Measurements from ENCODE around the gene CIB4. TPM values are rescaled to one million over a fixed set of nuclear protein-coding genes. Genes with fewer than 3 reads are reported as not detected.

CIB4 gene
- total RNA-seq, 4 donors from 2014 or later = not detected

GRCh38 chr2:26633993-26634595, 7.1 kb downstream of the CIB4 start:
- Histone ChIP-seq H3K27me3 (no peaks in the 10 kb centered on the region), H3K9me3 (no peaks in the 10 kb centered on the region), H3K4me3 (no peak overlapping the region), H3K27ac (no peak overlapping the region), H3K4me1 (no peaks in the 10 kb centered on the region), H3K36me3 (no peaks in the 10 kb centered on the region)
- WGBS, 2 donors (ENCODE audit: low coverage in 1 of 2) = 79% methylated on average over 7 of the region's 7 CpGs; no CpG with 5 or more reads in 1 of the 2 donors
- DNase-seq = no peak
- in situ Hi-C loops (cut with MboI; ENCODE audit: low pct_ligation_motif_present in 1 of 4, low pct_unique_long_range_greater_than_20kb in 1 of 4, low sequenced_read_pairs in 3 of 4) = no loop called here
- TF ChIP-seq EP300 (IDR thresholded peaks at IDR 0.05; ENCODE audit: low read depth) = no peak
- TF ChIP-seq POLR2AphosphoS5 (IDR thresholded peaks at IDR 0.05) = no peak
- no peak for TF ChIP-seq POLR2A (IDR thresholded peaks at IDR 0.05)
- TF ChIP-seq CTCF (IDR thresholded peaks at IDR 0.05) = no peak
- intact Hi-C loops (cut with DNase I; ENCODE audit: low total_unique reads) = no loop called here

- in situ Hi-C loops (cut with MboI; ENCODE audit: low pct_ligation_motif_present in 1 of 4, low pct_unique_long_range_greater_than_20kb in 1 of 4, low sequenced_read_pairs in 3 of 4) (no loop called here), intact Hi-C loops (cut with DNase I; ENCODE audit: low total_unique reads) (no loop called here)
- DNase-seq = no peak
- Histone ChIP-seq H3K27me3 (no peaks in the 10 kb centered on the region), H3K4me3 (no peak overlapping the region), H3K36me3 (no peaks in the 10 kb centered on the region), H3K4me1 (no peaks in the 10 kb centered on the region), H3K27ac (no peak overlapping the region), H3K9me3 (no peaks in the 10 kb centered on the region)
- whole genome bisulfite sequencing, 2 donors (ENCODE audit: low coverage in 1 of 2) = 60 to 77% methylated on average over 1 to 13 of the region's 13 CpGs
- no peak for TF ChIP-seq EP300 (IDR thresholded peaks at IDR 0.05; ENCODE audit: low read depth)
- no peak for TF ChIP-seq CTCF (IDR thresholded peaks at IDR 0.05)
- no peak for TF ChIP-seq POLR2A (IDR thresholded peaks at IDR 0.05)
- no peak for TF ChIP-seq POLR2AphosphoS5 (IDR thresholded peaks at IDR 0.05)
These were observed 7.7 kb downstream of the CIB4 start for GRCh38 chr2:26633351-26633945.

GRCh38 chr2:26632624-26633185, 8.5 kb downstream of the CIB4 start:
- intact Hi-C loops (cut with DNase I; ENCODE audit: low total_unique reads) (no loop called here), in situ Hi-C loops (cut with MboI; ENCODE audit: low pct_ligation_motif_present in 1 of 4, low pct_unique_long_range_greater_than_20kb in 1 of 4, low sequenced_read_pairs in 3 of 4) (no loop called here)
- 74 to 77% methylated on average over 9 to 14 of the region's 14 CpGs for WGBS, 2 donors (ENCODE audit: low coverage in 1 of 2)

More at GRCh38 chr2:26632624-26633185, 8.5 kb downstream of the CIB4 start:
- Histone ChIP-seq H3K27me3 (no peaks in the 10 kb centered on the region), H3K9me3 (no peaks in the 10 kb centered on the region), H3K4me1 (no peaks in the 10 kb centered on the region), H3K4me3 (no peak overlapping the region), H3K36me3 (no peaks in the 10 kb centered on the region), H3K27ac (no peak overlapping the region)
- TF ChIP-seq EP300 (IDR thresholded peaks at IDR 0.05; ENCODE audit: low read depth) (no peak), CTCF (IDR thresholded peaks at IDR 0.05) (no peak), POLR2A (IDR thresholded peaks at IDR 0.05) (no peak), POLR2AphosphoS5 (IDR thresholded peaks at IDR 0.05) (no peak)
- DNase-seq = no peak

Measured in transverse colon (tissue), 4 donors.